Activated CD8-positive, alpha-beta memory T cell treated with anti-CD3 and anti-CD28 coated beads for 24 hours (primary cell): Measurements from ENCODE around the gene MPP2.
"Not testable (repeated sequence)": the region's sequence is repeated elsewhere in the genome, so short reads cannot be mapped to it uniquely, and the experiment has no call there.

Source experiments
- DNase-seq: peaks from one replicate; pipeline ENCODE4 v3.0.0-alpha.2; 2020

Gene MPP2

GRCh38 chr17:43844241-43844640 lies 63.1 kb downstream of the MPP2 start:
- DNase-seq, result no peak

- no peak for DNase-seq
Measured at GRCh38 chr17:43842975-43843325, 64.4 kb downstream of the MPP2 start.

GRCh38 chr17:43842091-43842974 lies 65.0 kb downstream of the MPP2 start:
- DNase-seq, result not testable (repeated sequence)

GRCh38 chr17:43841282-43841681 lies 66.1 kb downstream of the MPP2 start:
- no peak for DNase-seq

GRCh38 chr17:43840814-43841213 lies 66.5 kb downstream of the MPP2 start:
- DNase-seq, result no peak

- DNase-seq, result no peak
Measured at GRCh38 chr17:43839670-43840108, 67.6 kb downstream of the MPP2 start.

GRCh38 chr17:43834106-43834505 lies 73.2 kb downstream of the MPP2 start:
- DNase-seq, result no peak

GRCh38 chr17:43832976-43833829 lies 74.1 kb downstream of the MPP2 start, which contains the start of gene MPP3:
TSS of gene MPP3 (minus strand) at chr17:43833146. CDS start at chr17:43831906, 1,240 bp downstream.
- DNase-seq, result peak; percentile 66

- peak; percentile 64 for DNase-seq
Measured at GRCh38 chr17:43832168-43832975, 75.0 kb downstream of the MPP2 start.

- no peak for DNase-seq
Measured at GRCh38 chr17:43831633-43832032, 75.7 kb downstream of the MPP2 start.

- DNase-seq, result no peak
Measured at GRCh38 chr17:43830510-43831140, 76.7 kb downstream of the MPP2 start.

GRCh38 chr17:43829738-43830137 lies 77.6 kb downstream of the MPP2 start:
- no peak for DNase-seq

GRCh38 chr17:43827596-43827995 lies 79.7 kb downstream of the MPP2 start:
- DNase-seq, result no peak

GRCh38 chr17:43826206-43826605 lies 81.1 kb downstream of the MPP2 start:
- DNase-seq, result no peak

GRCh38 chr17:43825567-43825966 lies 81.8 kb downstream of the MPP2 start:
- no peak for DNase-seq
